HG02840 (cell line): ENCODE results near the gene VAV3.

Source experiments
- ATAC-seq: cut with Tn5 transposase; IDR thresholded peaks from one replicate; pipeline ENCODE4 v1.9.1; 2021; ENCODE audit warnings: mild to moderate bottlenecking, moderate library complexity, moderate number of reproducible peaks; ENCODE audit not compliant: unreplicated experiment, low FRiP score

Gene VAV3

DNA sequence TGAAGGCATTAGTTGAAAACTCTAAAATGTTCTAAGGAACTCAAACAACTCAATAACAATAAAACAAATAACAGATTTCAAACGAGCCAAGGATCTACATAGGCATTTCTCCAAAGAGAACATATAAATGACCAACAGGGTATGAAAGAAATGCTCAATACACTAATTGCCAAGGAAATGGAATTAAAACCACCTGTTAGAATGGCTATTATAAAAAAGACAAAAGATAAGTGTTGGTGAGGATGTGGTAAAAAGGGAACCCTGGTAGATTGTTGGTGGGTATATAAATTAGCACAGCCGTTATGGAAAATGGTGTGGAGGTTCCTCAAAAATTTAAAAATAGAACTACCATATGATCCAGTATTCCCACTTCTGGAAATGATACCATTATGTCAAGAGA, 9.1 kb upstream of the VAV3 start:
- no peak for ATAC-seq

- ATAC-seq: no peak
Observed at GRCh38 chr1:107972391-107973180, 7.6 kb upstream of the VAV3 start.

DNA sequence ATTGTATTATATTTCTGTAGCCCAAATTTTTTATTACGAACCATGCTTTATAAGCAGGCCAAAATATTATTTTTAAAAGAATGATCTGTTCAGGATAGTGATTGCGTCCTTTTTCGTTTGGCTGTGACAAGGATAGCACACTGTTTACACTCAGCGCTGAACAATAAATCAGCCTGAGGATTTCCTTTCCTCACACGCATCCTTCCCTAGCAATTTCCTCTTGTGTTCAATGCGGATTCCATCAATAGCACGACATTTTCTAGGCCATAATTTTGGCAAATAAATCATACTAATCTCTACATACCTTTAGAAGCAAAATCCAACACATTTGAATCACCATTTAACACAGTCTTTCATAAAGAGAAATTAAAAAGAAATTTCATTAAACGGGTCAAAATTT, 1.6 kb upstream of the VAV3 start:
- no peak for ATAC-seq

DNA sequence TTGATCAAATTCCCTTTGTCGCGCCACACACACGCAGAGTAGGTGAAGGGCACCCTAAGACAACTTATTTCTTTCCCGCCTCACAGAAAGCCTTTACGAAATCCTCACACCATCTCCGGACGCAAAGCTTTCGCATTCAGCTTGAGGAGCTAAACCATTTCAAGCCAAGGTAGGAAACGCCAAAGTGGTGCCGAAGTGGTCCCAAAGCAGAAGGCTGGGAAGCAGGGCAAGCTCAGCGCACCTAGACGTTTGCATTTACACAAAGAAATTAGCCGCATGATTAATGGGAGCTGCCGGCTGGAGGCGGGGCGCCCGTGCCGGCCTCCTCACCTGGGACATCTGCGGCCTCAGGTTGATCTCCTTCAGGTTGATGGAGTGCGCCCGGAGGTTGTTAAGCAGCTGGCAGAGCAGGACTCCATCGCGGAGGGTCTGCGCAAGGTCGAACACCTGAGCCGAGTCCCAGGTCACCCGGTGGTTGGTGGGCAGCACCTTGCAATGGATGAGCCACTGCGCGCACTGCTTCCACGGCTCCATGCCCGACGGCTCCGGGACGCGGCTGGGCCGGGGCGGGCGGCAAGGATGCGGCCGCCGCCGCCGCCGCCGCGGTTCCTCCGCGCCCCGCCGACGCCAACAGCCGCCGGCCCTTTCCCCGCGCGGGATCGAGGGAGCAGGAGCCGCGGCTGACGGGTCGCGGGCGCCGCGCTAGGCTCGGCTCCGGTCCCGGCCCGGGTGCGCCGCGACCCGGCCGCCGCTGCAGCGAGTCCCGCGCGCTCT, 457 bp downstream of the VAV3 start:
- no peak for ATAC-seq

GRCh38 chr1:107963601-107964335, 1.2 kb downstream of the VAV3 start:
- peak; percentile 77 for ATAC-seq

GRCh38 chr1:107963008-107963407, 2.0 kb downstream of the VAV3 start:
- no peak for ATAC-seq

- no peak for ATAC-seq
Observed at GRCh38 chr1:107954719-107955415, 10.1 kb downstream of the VAV3 start.

GRCh38 chr1:107954126-107954525, 10.9 kb downstream of the VAV3 start:
- ATAC-seq: no peak

- ATAC-seq: no peak
Observed at GRCh38 chr1:107953556-107953955, 11.4 kb downstream of the VAV3 start.

GRCh38 chr1:107952989-107953388, 12.0 kb downstream of the VAV3 start:
- ATAC-seq: no peak

GRCh38 chr1:107950464-107950863, 14.5 kb downstream of the VAV3 start:
- no peak for ATAC-seq

GRCh38 chr1:107949467-107950253, 15.3 kb downstream of the VAV3 start:
- no peak for ATAC-seq

- ATAC-seq: no peak
Observed at GRCh38 chr1:107946794-107947193, 18.2 kb downstream of the VAV3 start.

- no peak for ATAC-seq
Observed at GRCh38 chr1:107943694-107944093, 21.3 kb downstream of the VAV3 start.

GRCh38 chr1:107942814-107943213, 22.2 kb downstream of the VAV3 start:
- ATAC-seq: no peak

DNA sequence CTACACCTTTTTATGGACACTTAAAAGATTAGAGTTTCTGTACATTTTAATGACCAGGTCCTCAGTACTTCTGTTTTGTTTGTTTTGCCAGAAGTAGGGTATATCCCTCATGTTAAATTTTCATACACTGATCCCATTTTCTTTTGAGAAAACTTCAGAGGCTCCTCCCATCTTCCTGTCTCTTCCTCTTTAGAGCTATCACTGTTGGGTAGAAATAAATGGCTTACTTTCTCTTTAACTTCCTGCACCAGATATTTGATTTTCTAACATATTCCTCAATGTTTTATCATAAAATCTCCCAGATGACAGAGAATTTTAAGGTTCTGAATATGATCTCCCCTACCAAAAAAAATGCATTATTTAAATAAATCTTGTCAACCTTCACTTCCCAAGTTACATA, 23.4 kb downstream of the VAV3 start:
- no peak for ATAC-seq

DNA sequence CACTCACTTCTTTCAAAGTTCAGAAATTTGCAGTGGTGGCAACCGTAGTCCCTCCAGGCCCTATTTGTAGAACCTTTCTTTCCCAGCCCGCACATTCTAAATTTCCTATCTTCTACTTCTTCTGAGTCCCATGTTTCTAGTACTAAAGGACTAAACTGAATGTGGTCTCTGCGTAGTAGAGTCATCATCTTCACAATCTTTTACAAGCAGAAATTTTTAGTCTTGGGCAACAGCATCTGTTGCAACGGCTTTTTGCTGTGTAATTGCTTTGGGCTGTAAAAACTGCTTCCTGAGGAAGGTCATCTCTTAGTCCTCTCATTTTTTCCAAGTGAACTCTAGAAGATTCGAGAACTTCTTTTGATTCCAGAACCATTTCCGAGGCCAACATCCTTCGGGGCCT, 23.9 kb downstream of the VAV3 start:
- no peak for ATAC-seq

DNA sequence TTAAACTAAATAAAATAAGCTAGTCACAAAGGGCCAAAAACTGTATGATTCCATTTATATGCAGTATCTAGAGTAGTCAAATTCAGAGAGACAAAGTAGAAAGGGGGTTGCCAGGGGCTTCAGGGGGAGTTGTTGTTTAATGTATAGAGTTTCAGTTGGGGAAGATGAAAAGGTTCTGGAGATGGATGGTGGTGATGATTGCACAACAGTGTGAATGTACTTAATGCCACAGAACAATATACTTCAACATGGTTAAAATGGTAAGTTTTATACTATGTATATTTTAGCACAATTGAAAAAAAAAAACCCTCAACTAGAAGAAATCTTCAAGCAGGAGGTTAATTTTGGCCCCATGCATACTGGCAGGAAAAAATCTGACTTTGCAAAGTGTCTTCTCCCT, 24.3 kb downstream of the VAV3 start:
- no peak for ATAC-seq

DNA sequence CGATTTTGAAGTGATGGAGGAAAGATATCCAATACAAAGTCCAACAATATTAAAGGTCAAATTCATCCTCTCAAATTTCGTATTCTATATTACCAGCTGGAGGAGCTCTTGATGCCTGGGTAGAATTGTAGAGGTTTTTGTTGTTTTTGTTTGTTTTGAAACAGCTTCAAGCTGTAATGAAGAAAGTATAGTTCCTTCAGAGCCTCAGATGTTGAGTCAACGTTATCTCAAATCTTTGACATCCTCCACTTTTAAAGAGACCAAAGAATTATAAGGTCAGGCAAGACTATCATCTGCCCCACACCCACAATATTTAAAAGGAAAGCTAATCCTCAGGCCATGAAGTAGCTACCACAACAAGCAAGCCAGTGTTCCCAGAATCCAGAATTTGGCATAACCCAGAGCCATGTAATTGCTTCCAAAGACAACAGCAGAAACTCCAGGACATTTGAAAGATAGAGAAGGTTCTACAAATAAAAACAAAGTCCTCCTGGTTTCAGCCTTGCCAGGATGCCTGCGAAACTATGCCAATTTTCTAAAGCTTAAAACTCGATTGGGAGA, 24.9 kb downstream of the VAV3 start:
- no peak for ATAC-seq

DNA sequence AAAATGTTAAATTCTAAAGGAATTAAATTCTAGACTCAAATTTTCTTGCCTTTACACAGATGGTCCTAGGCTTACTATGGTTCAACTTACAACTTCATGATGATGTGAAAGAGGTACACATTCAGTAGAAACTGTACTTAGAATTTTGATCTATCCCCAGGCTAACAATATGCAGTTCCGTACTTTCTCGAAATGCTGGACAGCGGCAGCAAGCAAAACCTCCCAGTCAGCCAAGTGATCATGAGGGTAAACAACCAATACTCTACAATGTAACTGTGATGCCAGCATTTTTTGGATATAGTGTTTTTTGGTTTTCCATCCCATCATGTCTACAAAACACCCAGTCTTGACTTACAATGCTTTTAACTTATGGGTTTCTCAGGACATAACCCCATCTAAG, 25.7 kb downstream of the VAV3 start:
- no peak for ATAC-seq
